Activated naive CD8-positive, alpha-beta T cell treated with anti-CD3 and anti-CD28 coated beads, Interleukin-2, amount 10 ng/mL, durations not matched to agents 7 days and 5 days (primary cell): Measurements from ENCODE around the gene MMD2. TPM values are rescaled to one million over a fixed set of nuclear protein-coding genes. Genes with fewer than 3 reads are reported as not detected.
A peak's percentile ranks its signal among the peaks of the same experiment; 100 is the strongest.

Experiments used
- ATAC-seq: fragments of 150-1000 bp; cut with Tn5 transposase; one replicate; pipeline ENCODE4 v1.10.0; 2021; ENCODE audit warnings: low read depth, moderate library complexity
- POLR2A ChIA-PET: fragments of 350-600 bp; sonication (Branson Sonifier 250); formaldehyde crosslinking; loops from one replicate; lab custom pipeline; 2021; ENCODE audit warnings: antibody characterized with exemption; lab: Charles Lee
- DNase-seq: peaks from one replicate; pipeline ENCODE4 v3.0.0; 2021
- H3K27ac Mint-ChIP-seq: one replicate; pipeline ENCODE4 v1.8.0; 2022; ENCODE audit warnings: mild to moderate bottlenecking, mixed read lengths
- H3K27me3 Mint-ChIP-seq: one replicate; pipeline ENCODE4 v1.8.0; 2022; ENCODE audit warnings: mild to moderate bottlenecking, moderate library complexity, mixed read lengths
- H3K36me3 Mint-ChIP-seq: one replicate; pipeline ENCODE4 v1.8.0; 2021; ENCODE audit warnings: mild to moderate bottlenecking, mixed read lengths
- H3K4me1 Mint-ChIP-seq: one replicate; pipeline ENCODE4 v1.8.0; 2021; ENCODE audit warnings: mixed read lengths
- H3K4me3 Mint-ChIP-seq: one replicate; pipeline ENCODE4 v1.8.0; 2022; ENCODE audit warnings: mild to moderate bottlenecking, moderate library complexity, mixed read lengths
- H3K9me3 Mint-ChIP-seq: one replicate; pipeline ENCODE4 v1.8.0; 2021; ENCODE audit warnings: mixed read lengths
- total RNA-seq, 2 experiments: library from RNA; stranded (reverse); gene quantifications; one replicate each; pipeline ENCODE4 v1.2.3, GENCODE V29; 2021

The MMD2 gene
- total RNA-seq, 2 experiments from 2014 or later: not detected

- ATAC-seq (no peak), DNase-seq (no peak)
- Mint-ChIP-seq H3K9me3 (no peaks in the 10 kb centered on the region), H3K27ac (no peak overlapping the region), H3K36me3 (no peaks in the 10 kb centered on the region), H3K4me1 (peaks cover 4% of the 10 kb centered on the region), H3K4me3 (peak overlapping the region; percentile 52), H3K27me3 (peaks cover 34% of the 10 kb centered on the region)
- POLR2A ChIA-PET: interaction anchor here (1.3 kb wide), 1 partner anchor 107 kb away, joined by 4 read pairs; the partner anchor contains the start of gene AP5Z1
Measured at GRCh38 chr7:4882169-4883032, 76.6 kb downstream of the MMD2 start.

- Mint-ChIP-seq H3K27me3 (peaks cover 34% of the 10 kb centered on the region), H3K4me3 (no peak overlapping the region), H3K9me3 (no peaks in the 10 kb centered on the region), H3K27ac (no peak overlapping the region), H3K36me3 (no peaks in the 10 kb centered on the region), H3K4me1 (peaks cover 4% of the 10 kb centered on the region)
- ATAC-seq (no peak), DNase-seq (no peak)
- POLR2A ChIA-PET: no interaction called here
Measured at GRCh38 chr7:4880218-4880617, 78.8 kb downstream of the MMD2 start.

- Mint-ChIP-seq H3K36me3 (no peaks in the 10 kb centered on the region), H3K9me3 (no peaks in the 10 kb centered on the region), H3K4me3 (no peak overlapping the region), H3K4me1 (peaks cover 4% of the 10 kb centered on the region), H3K27me3 (peaks cover 34% of the 10 kb centered on the region), H3K27ac (no peak overlapping the region)
- DNase-seq (no peak), ATAC-seq (no peak)
- POLR2A ChIA-PET: no interaction called here
Measured at GRCh38 chr7:4879396-4880081, 79.4 kb downstream of the MMD2 start.

GRCh38 chr7:4878336-4879335 lies 80.4 kb downstream of the MMD2 start:
- no peak for ATAC-seq
- Mint-ChIP-seq H3K4me3 (no peak overlapping the region), H3K36me3 (no peaks in the 10 kb centered on the region), H3K27me3 (peaks cover 28% of the 10 kb centered on the region), H3K4me1 (peaks cover 4% of the 10 kb centered on the region), H3K9me3 (no peaks in the 10 kb centered on the region), H3K27ac (no peak overlapping the region)
- DNase-seq: no peak
- POLR2A ChIA-PET: no interaction called here

- ATAC-seq: no peak
- Mint-ChIP-seq H3K27ac (no peak overlapping the region), H3K36me3 (no peaks in the 10 kb centered on the region), H3K27me3 (peaks cover 20% of the 10 kb centered on the region), H3K4me3 (no peak overlapping the region), H3K4me1 (peaks cover 3% of the 10 kb centered on the region), H3K9me3 (no peaks in the 10 kb centered on the region)
- POLR2A ChIA-PET: no interaction called here
- DNase-seq: no peak
Measured at GRCh38 chr7:4876586-4876985, 82.4 kb downstream of the MMD2 start.

GRCh38 chr7:4875391-4875790 lies 83.6 kb downstream of the MMD2 start:
- no peak for ATAC-seq

GRCh38 chr7:4873071-4873944 lies 85.7 kb downstream of the MMD2 start:
- no peak for ATAC-seq
- POLR2A ChIA-PET: no interaction called here

More at GRCh38 chr7:4875391-4875790, 83.6 kb downstream of the MMD2 start:
- no peak overlapping the region for H3K4me3 Mint-ChIP-seq
- H3K36me3 Mint-ChIP-seq: no peaks in the 10 kb centered on the region
- no peaks in the 10 kb centered on the region for H3K9me3 Mint-ChIP-seq
- H3K27ac Mint-ChIP-seq: no peak overlapping the region
- DNase-seq: no peak
- H3K4me1 Mint-ChIP-seq: peaks cover 10% of the 10 kb centered on the region
- peaks cover 13% of the 10 kb centered on the region for H3K27me3 Mint-ChIP-seq
- POLR2A ChIA-PET: no interaction called here

GRCh38 chr7:4871930-4872675 lies 86.9 kb downstream of the MMD2 start:
- Mint-ChIP-seq H3K4me3 (no peak overlapping the region), H3K27ac (no peak overlapping the region)
- POLR2A ChIA-PET: no interaction called here

More at GRCh38 chr7:4873071-4873944, 85.7 kb downstream of the MMD2 start:
- Mint-ChIP-seq H3K27me3 (peaks cover 18% of the 10 kb centered on the region), H3K4me1 (peaks cover 14% of the 10 kb centered on the region), H3K9me3 (no peaks in the 10 kb centered on the region), H3K36me3 (no peaks in the 10 kb centered on the region), H3K27ac (no peak overlapping the region), H3K4me3 (no peak overlapping the region)
- DNase-seq: no peak

GRCh38 chr7:4871056-4871680 lies 87.8 kb downstream of the MMD2 start:
- DNase-seq (peak; percentile 45), ATAC-seq (peak; percentile 71)
- no peaks in the 10 kb centered on the region for H3K9me3 Mint-ChIP-seq
- H3K27me3 Mint-ChIP-seq: peaks cover 19% of the 10 kb centered on the region
- no peak overlapping the region for H3K27ac Mint-ChIP-seq
- POLR2A ChIA-PET: no interaction called here
- no peaks in the 10 kb centered on the region for H3K36me3 Mint-ChIP-seq
- H3K4me3 Mint-ChIP-seq: peak overlapping the region; percentile 11
- H3K4me1 Mint-ChIP-seq: peaks cover 14% of the 10 kb centered on the region

More at GRCh38 chr7:4871930-4872675, 86.9 kb downstream of the MMD2 start:
- no peaks in the 10 kb centered on the region for H3K36me3 Mint-ChIP-seq
- ATAC-seq (no peak), DNase-seq (no peak)
- H3K4me1 Mint-ChIP-seq: peaks cover 14% of the 10 kb centered on the region
- peaks cover 18% of the 10 kb centered on the region for H3K27me3 Mint-ChIP-seq
- H3K9me3 Mint-ChIP-seq: no peaks in the 10 kb centered on the region

- Mint-ChIP-seq H3K4me3 (no peak overlapping the region), H3K27me3 (peaks cover 37% of the 10 kb centered on the region), H3K36me3 (no peaks in the 10 kb centered on the region), H3K9me3 (peaks cover 2% of the 10 kb centered on the region), H3K4me1 (peaks cover 14% of the 10 kb centered on the region), H3K27ac (no peak overlapping the region)
- ATAC-seq: no peak
- POLR2A ChIA-PET: no interaction called here
- DNase-seq: no peak
Measured at GRCh38 chr7:4868493-4868892, 90.5 kb downstream of the MMD2 start.
